GM12878 (cell line): Measurements from ENCODE around the gene DUSP22. TPM values are rescaled to one million over a fixed set of nuclear protein-coding genes. Genes with fewer than 3 reads are reported as not detected.

Source experiments
- CHD4 ChIP-seq: fragments of 200-600 bp; sonication (generic); IDR thresholded peaks from 2 replicates; pipeline ENCODE4 v1.6.1; 2016; ENCODE audit warnings: mild to moderate bottlenecking
- CREB1 ChIP-seq: IDR thresholded peaks from 2 replicates; pipeline ENCODE4 v1.6.1; 2012; ENCODE audit warnings: low read depth, mild to moderate bottlenecking, inconsistent platforms
- FOXM1 ChIP-seq: IDR thresholded peaks from 2 replicates; pipeline ENCODE4 v1.6.1; 2012; ENCODE audit warnings: low read depth, mild to moderate bottlenecking, inconsistent platforms, low read length, moderate library complexity
- IRF4 ChIP-seq: IDR thresholded peaks from 2 replicates; pipeline ENCODE4 v1.6.1; 2011; ENCODE audit warnings: low read depth, low read length
- MTA3 ChIP-seq: IDR thresholded peaks from 2 replicates; pipeline ENCODE4 v1.6.1; 2012; ENCODE audit warnings: low read length, inconsistent platforms, borderline replicate concordance
- NFYA ChIP-seq: IDR thresholded peaks from 2 replicates; pipeline ENCODE4 v1.6.1; 2011; ENCODE audit warnings: low read depth, mild to moderate bottlenecking, low read length, improper control_type of control experiment, borderline replicate concordance
- NR2F1 ChIP-seq: fragments of 450-650 bp; conservative IDR thresholded peaks from 2 replicates; pipeline ENCODE4 v1.6.1; 2017; ENCODE audit warnings: mild to moderate bottlenecking
- POLR2A ChIP-seq: IDR thresholded peaks from 2 replicates; pipeline ENCODE4 v1.6.1; 2011; ENCODE audit warnings: low read depth, mild to moderate bottlenecking, low read length
- RAD21 ChIP-seq: IDR thresholded peaks from 2 replicates; pipeline ENCODE4 v1.6.1; 2011; ENCODE audit warnings: mild to moderate bottlenecking, low read depth, low read length, moderate library complexity; ENCODE audit not compliant: insufficient read depth
- REST ChIP-seq: IDR thresholded peaks from 2 replicates; pipeline ENCODE4 v1.6.1; 2012; ENCODE audit warnings: mild to moderate bottlenecking, low read depth, low read length
- RFX5 ChIP-seq: IDR thresholded peaks from 2 replicates; pipeline ENCODE4 v1.6.1; 2011; ENCODE audit warnings: low read depth, low read length, improper control_type of control experiment
- SREBF1 ChIP-seq: IDR thresholded peaks from 2 replicates; pipeline ENCODE4 v1.6.1; 2012; ENCODE audit warnings: mild to moderate bottlenecking, low read length
- STAT1 ChIP-seq: fragments of 450-650 bp; conservative IDR thresholded peaks from 2 replicates; pipeline ENCODE4 v1.6.1; 2014; ENCODE audit warnings: antibody characterized with exemption, mild to moderate bottlenecking
- TCF3 ChIP-seq: IDR thresholded peaks from 2 replicates; pipeline ENCODE4 v1.6.1; 2012; ENCODE audit warnings: low read depth, mild to moderate bottlenecking, low read length, borderline replicate concordance; ENCODE audit not compliant: insufficient read depth
- polyA plus RNA-seq, 11 experiments: library from polyadenylated mRNA; depleted of rRNA in 4 of 11; unstranded in 6 of 11; stranded (reverse) in 5 of 11; fragments of >200 nt; fragmentation: Nextera tagmentation in 4 of 11; fragmentation: Illumina TruSeq in 1 of 11; extraction: Ambion mirVana in 4 of 11; extraction: Trizol in 1 of 11; gene quantifications; 1 replicate in 1 of 11; 2 replicates in 10 of 11; pipeline versions ENCODE4 v1.2.1 to v1.2.3, GENCODE V29; 2011 to 2016; ENCODE audit warnings: inconsistent platforms in 2 of 11, missing spikeins in 2 of 11, low read depth in 1 of 11
- total RNA-seq, 4 experiments: library from RNA; depleted of rRNA in 3 of 4; stranded (reverse); fragments of >200 nt in 3 of 4; fragmentation: Illumina TruSeq in 1 of 4; extraction: Trizol in 1 of 4; gene quantifications; 2 replicates each; pipeline versions ENCODE4 v1.2.1 to v1.2.3, GENCODE V29; 2013 to 2021
- TF ChIP-seq, protein P1 (sequence below): fragments of 450-650 bp; IDR thresholded peaks from 2 replicates; pipeline ENCODE4 v1.6.1; 2017; ENCODE audit warnings: borderline replicate concordance
- TF ChIP-seq, protein P2 (sequence below): fragments of 450-650 bp; IDR thresholded peaks from 2 replicates; pipeline ENCODE4 v1.6.1; 2017; ENCODE audit warnings: low read depth, mild to moderate bottlenecking, moderate library complexity
- TF ChIP-seq, protein P3 (sequence below): fragments of 450-650 bp; IDR thresholded peaks from 2 replicates; pipeline ENCODE4 v1.6.1; 2017; ENCODE audit warnings: antibody characterized with exemption, mild to moderate bottlenecking, moderate library complexity

DUSP22 gene
- total and polyA plus RNA-seq, 10 of the 15 experiments (the other 5 are each of a cell fraction or from before 2014, with no cell fraction given) = 78.9 to 156 (median 107) TPM

GRCh38 chr6:293193-294174 is 1.2 kb downstream of the DUSP22 start (continued):
- TF ChIP-seq, protein P1, sequence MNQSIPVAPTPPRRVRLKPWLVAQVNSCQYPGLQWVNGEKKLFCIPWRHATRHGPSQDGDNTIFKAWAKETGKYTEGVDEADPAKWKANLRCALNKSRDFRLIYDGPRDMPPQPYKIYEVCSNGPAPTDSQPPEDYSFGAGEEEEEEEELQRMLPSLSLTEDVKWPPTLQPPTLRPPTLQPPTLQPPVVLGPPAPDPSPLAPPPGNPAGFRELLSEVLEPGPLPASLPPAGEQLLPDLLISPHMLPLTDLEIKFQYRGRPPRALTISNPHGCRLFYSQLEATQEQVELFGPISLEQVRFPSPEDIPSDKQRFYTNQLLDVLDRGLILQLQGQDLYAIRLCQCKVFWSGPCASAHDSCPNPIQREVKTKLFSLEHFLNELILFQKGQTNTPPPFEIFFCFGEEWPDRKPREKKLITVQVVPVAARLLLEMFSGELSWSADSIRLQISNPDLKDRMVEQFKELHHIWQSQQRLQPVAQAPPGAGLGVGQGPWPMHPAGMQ = no peak; the same call in 1 of the 2 replicates
- TF ChIP-seq, protein P2, sequence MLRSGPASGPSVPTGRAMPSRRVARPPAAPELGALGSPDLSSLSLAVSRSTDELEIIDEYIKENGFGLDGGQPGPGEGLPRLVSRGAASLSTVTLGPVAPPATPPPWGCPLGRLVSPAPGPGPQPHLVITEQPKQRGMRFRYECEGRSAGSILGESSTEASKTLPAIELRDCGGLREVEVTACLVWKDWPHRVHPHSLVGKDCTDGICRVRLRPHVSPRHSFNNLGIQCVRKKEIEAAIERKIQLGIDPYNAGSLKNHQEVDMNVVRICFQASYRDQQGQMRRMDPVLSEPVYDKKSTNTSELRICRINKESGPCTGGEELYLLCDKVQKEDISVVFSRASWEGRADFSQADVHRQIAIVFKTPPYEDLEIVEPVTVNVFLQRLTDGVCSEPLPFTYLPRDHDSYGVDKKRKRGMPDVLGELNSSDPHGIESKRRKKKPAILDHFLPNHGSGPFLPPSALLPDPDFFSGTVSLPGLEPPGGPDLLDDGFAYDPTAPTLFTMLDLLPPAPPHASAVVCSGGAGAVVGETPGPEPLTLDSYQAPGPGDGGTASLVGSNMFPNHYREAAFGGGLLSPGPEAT = peak; percentile 74
- TF ChIP-seq RFX5 (no peak), CHD4 (no peak), SREBF1 (no peak), MTA3 (no peak), NFYA (no peak), REST (no peak; the same call in 1 of the 2 replicates), NR2F1 (no peak), FOXM1 (no peak), RAD21 (no peak), STAT1 (no peak; the same call in 1 of the 2 replicates), POLR2A (no peak), IRF4 (0 out of 2 replicates have a peak, but pooled peaks have one; percentile 17), TCF3 (no peak), CREB1 (no peak)
- TF ChIP-seq, protein P3, sequence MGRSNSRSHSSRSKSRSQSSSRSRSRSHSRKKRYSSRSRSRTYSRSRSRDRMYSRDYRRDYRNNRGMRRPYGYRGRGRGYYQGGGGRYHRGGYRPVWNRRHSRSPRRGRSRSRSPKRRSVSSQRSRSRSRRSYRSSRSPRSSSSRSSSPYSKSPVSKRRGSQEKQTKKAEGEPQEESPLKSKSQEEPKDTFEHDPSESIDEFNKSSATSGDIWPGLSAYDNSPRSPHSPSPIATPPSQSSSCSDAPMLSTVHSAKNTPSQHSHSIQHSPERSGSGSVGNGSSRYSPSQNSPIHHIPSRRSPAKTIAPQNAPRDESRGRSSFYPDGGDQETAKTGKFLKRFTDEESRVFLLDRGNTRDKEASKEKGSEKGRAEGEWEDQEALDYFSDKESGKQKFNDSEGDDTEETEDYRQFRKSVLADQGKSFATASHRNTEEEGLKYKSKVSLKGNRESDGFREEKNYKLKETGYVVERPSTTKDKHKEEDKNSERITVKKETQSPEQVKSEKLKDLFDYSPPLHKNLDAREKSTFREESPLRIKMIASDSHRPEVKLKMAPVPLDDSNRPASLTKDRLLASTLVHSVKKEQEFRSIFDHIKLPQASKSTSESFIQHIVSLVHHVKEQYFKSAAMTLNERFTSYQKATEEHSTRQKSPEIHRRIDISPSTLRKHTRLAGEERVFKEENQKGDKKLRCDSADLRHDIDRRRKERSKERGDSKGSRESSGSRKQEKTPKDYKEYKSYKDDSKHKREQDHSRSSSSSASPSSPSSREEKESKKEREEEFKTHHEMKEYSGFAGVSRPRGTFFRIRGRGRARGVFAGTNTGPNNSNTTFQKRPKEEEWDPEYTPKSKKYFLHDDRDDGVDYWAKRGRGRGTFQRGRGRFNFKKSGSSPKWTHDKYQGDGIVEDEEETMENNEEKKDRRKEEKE = no peak
